NCI-H1092 treated with DMSO at 0.1 percent for 48 hours (cell line): ENCODE measurements around the gene RNF4.
A peak's percentile ranks its signal among the peaks of the same experiment; 100 is the strongest.
"Not testable (repeated sequence)": the region's sequence is repeated elsewhere in the genome, so short reads cannot be mapped to it uniquely, and the experiment has no call there.

ENCODE experiments used
- DNase-seq: peaks from one replicate; lab custom pipeline; 2025; lab: John Stamatoyannopoulos, UW

Gene RNF4

GRCh38 chr4:2468456-2469191 lies at the start of gene RNF4:
RNF4 (plus strand) TSS chr4:2469106; CDS start chr4:2490494, 21,388 bp downstream.
- peak; percentile 98 for DNase-seq

- DNase-seq, result no peak
Observed at GRCh38 chr4:2419814-2420213, 49.1 kb upstream of the RNF4 start.

GRCh38 chr4:2421928-2422327 lies 47.0 kb upstream of the RNF4 start:
- DNase-seq, result no peak

- no peak for DNase-seq
Observed at GRCh38 chr4:2423066-2423465, 45.8 kb upstream of the RNF4 start.

- no peak for DNase-seq
Observed at GRCh38 chr4:2423695-2424094, 45.2 kb upstream of the RNF4 start.

GRCh38 chr4:2424581-2424980 lies 44.3 kb upstream of the RNF4 start:
- no peak for DNase-seq

- no peak for DNase-seq
Observed at GRCh38 chr4:2425386-2426068, 43.4 kb upstream of the RNF4 start.

GRCh38 chr4:2426069-2426397 lies 42.9 kb upstream of the RNF4 start:
- DNase-seq, result no peak

GRCh38 chr4:2426711-2427275 lies 42.1 kb upstream of the RNF4 start:
- DNase-seq, result no peak

- DNase-seq, result no peak
Observed at GRCh38 chr4:2427383-2428334, 41.2 kb upstream of the RNF4 start.

GRCh38 chr4:2428496-2429213 lies 40.3 kb upstream of the RNF4 start:
- no peak for DNase-seq

- not testable (repeated sequence) for DNase-seq
Observed at GRCh38 chr4:2429945-2430757, 38.8 kb upstream of the RNF4 start.

GRCh38 chr4:2432004-2432403 lies 36.9 kb upstream of the RNF4 start:
- no peak for DNase-seq

GRCh38 chr4:2432991-2433530 lies 35.8 kb upstream of the RNF4 start:
- DNase-seq, result no peak

GRCh38 chr4:2433609-2434350 lies 35.1 kb upstream of the RNF4 start:
- DNase-seq, result no peak

GRCh38 chr4:2434420-2434819 lies 34.5 kb upstream of the RNF4 start:
- no peak for DNase-seq

- DNase-seq, result peak; percentile 14
Observed at GRCh38 chr4:2436301-2436700, 32.6 kb upstream of the RNF4 start.

- DNase-seq, result no peak
Observed at GRCh38 chr4:2436761-2437474, 32.0 kb upstream of the RNF4 start.
